Epithelial cell of proximal tubule (primary cell): ENCODE data around the gene SLC22A6. TPM values are rescaled to one million over a fixed set of nuclear protein-coding genes. Genes with fewer than 3 reads are reported as not detected.
A peak's percentile ranks its signal among the peaks of the same experiment; 100 is the strongest.

Source experiments
- DNase-seq: peaks from one replicate; pipeline ENCODE4 v3.0.0-alpha.2; 2011; ENCODE audit warnings: low read depth
- H3K4me3 ChIP-seq: 2 replicates; pipeline ENCODE4 v1.5.1; 2011; ENCODE audit warnings: low read depth, mild to moderate bottlenecking, low read length
- CTCF ChIP-seq: conservative IDR thresholded peaks from 2 replicates; pipeline ENCODE4 v1.5.1; 2012; ENCODE audit warnings: low read depth, mild to moderate bottlenecking, low read length
- total RNA-seq: library from RNA; depleted of rRNA; stranded (reverse); fragments of >200 nt; gene quantifications from 2 replicates; pipeline ENCODE4 v1.2.3, GENCODE V29; 2015

The SLC22A6 gene
- total RNA-seq, 1 donor from 2014 or later: not detected

GRCh38 chr11:62974848-62975522 is 9.8 kb downstream of the SLC22A6 start:
- H3K4me3 ChIP-seq: no peak overlapping the region
- no peak for DNase-seq

GRCh38 chr11:62965574-62965973 is 19.2 kb downstream of the SLC22A6 start:
- no peak overlapping the region for H3K4me3 ChIP-seq
- no peak for DNase-seq
- no peak for TF ChIP-seq CTCF

More at GRCh38 chr11:62974848-62975522, 9.8 kb downstream of the SLC22A6 start:
- TF ChIP-seq CTCF: peak; percentile 59

- DNase-seq: no peak
- H3K4me3 ChIP-seq: no peak overlapping the region
These were observed 22.4 kb downstream of the SLC22A6 start for GRCh38 chr11:62962391-62962790.

GRCh38 chr11:62961017-62961570 is 23.7 kb downstream of the SLC22A6 start:
- TF ChIP-seq CTCF: no peak
- H3K4me3 ChIP-seq: no peak overlapping the region
- no peak for DNase-seq

More at GRCh38 chr11:62962391-62962790, 22.4 kb downstream of the SLC22A6 start:
- no peak for TF ChIP-seq CTCF

- DNase-seq: no peak
- TF ChIP-seq CTCF: no peak
- no peak overlapping the region for H3K4me3 ChIP-seq
These were observed 25.3 kb downstream of the SLC22A6 start for GRCh38 chr11:62959422-62959980.

GRCh38 chr11:62958547-62959421 is 26.0 kb downstream of the SLC22A6 start:
- no peak for DNase-seq
- TF ChIP-seq CTCF: no peak
- H3K4me3 ChIP-seq: no peak overlapping the region
